ENCODE measurements around the gene EVI5L. TPM values are rescaled to one million over a fixed set of nuclear protein-coding genes. Genes with fewer than 3 reads are reported as not detected.

The EVI5L gene
- total RNA-seq, 2 experiments from 2014 or later: 5.2 TPM

DNA sequence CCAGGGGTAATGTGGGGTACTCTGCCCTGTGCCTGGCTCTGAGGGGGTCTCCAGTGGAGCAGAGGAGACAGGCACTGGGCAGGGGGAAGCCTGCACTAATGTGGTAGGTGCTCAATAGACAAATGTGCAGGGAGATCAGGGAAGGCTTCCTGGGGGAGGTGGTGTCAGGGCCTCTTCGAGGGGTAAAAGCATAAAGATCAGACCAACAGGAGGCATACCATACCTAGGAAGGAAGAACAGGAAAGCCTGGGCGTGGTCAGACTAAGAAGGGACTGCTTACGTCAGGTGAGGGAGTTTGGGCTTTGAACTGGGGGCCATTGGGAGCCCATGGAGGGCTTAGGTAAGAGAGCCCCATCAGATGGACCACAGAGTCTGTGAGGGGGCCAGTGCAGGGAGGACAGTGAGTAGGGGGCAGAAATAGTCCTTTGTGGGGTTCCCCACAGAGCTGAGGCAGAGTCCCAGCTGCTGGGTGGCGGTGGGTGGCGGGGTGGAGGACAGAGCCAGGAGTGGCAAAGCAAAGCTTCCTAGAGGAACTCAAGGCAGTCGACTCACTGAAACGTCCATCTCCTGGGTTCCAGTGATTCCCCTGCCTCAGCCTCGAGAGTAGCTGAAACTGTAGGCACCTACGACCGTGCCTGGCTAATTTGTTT is 35.4 kb downstream of the EVI5L start:
- Mint-ChIP-seq H3K4me3 (no peak overlapping the region), H3K4me1 (ENCODE audit: low read depth) (peaks cover 33% of the 10 kb centered on the region), H3K27ac (no peak overlapping the region), H3K9me3 (no peaks in the 10 kb centered on the region), H3K27me3 (ENCODE audit: low read depth) (peaks cover 26% of the 10 kb centered on the region), H3K36me3 (ENCODE audit: low read depth) (no peaks in the 10 kb centered on the region)
- DNase-seq: peak; percentile 25
- CTCF ChIA-PET: interaction anchor here (0.6 to 0.9 kb wide), 3 partner anchors 18 to 420 kb away, joined by 3 to 7 read pairs (median 6); no protein-coding TSS in a partner anchor
- intact Hi-C loops (cut with micrococcal nuclease): loop anchor here (10.0 kb wide), 1 partner anchor 139 kb away; the partner anchor contains the start of gene ELAVL1

DNA sequence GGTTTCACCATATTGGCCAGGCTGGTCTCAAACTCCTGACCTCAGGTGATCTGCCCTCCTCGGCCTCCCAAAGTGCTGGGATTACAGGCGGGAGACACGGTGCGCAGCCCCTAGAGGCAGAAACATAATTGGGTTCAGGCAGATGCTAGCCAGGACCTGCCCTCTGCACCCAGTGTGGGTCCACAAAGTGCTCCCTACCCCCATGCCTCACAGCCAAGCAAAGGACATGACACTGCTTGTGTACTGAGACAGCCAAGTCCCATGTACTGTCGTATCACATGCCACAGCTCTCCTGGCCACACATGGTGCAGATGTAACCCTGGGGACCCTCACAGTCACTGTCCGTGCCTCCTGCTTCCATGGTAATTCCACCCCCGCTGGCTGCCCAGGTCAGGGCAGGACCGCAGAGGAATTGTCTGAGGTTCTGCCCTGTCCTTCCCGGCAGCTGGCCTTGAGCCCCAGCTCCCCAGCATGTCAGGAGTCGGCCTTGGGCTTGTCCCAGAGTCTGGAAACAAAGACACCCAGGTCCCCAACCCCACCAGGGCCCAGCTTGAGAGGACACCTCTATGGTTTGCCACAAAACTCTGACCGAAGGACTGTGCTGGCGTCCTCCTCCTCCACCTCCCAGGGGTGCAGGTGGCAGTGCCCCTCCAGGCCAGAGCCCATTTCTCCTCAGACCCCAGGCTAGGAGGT is 36.5 kb downstream of the EVI5L start:
- H3K4me3 Mint-ChIP-seq: no peak overlapping the region
- peaks cover 39% of the 10 kb centered on the region for H3K4me1 Mint-ChIP-seq (ENCODE audit: low read depth)
- no peak overlapping the region for H3K27ac Mint-ChIP-seq
- H3K36me3 Mint-ChIP-seq (ENCODE audit: low read depth): no peaks in the 10 kb centered on the region
- H3K9me3 Mint-ChIP-seq: no peaks in the 10 kb centered on the region
- H3K27me3 Mint-ChIP-seq (ENCODE audit: low read depth): peaks cover 23% of the 10 kb centered on the region
- intact Hi-C loops (cut with micrococcal nuclease): loop anchor here (10.0 kb wide), 1 partner anchor 138 kb away; the partner anchor contains the start of gene ELAVL1
- DNase-seq: no peak
- CTCF ChIA-PET: interaction anchor here (0.6 kb wide), 1 partner anchor 16 kb away, joined by 7 read pairs; no protein-coding TSS in a partner anchor

DNA sequence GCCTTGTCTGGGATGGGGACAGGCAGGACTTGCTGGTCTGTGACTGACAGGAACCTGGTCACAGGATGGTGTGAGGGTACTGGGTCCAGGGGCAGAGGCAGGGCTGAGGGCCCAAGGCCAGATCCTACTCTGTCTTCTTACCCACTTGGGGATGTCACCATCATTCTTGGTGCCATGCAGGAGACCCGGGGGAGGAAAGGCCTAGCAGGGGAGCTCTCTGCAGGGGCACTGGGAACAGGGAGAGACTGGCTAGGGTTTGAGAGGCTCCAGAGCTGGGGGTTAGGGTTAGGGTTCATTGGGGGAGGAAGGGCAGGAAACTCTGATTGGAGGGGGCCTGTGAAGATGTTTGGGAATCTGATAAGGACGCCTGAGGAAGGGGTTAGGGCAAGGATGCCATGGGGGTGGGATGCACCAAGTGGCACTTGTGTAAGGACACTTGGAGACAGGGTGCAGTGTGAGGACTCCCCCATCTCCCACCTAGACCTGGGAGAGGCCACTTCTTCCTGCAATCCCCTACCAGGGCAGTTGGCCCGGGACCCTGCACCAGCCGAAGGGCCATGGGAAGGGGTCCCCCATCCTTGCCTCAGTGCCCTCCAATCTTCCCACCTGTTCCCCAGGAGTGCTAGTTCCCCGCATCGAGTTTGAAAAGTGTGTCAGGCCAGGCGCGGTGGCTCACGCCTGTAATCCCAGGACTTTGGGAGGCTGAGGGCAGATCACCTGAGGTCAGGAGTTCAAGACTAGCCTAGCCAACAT is 37.2 kb downstream of the EVI5L start:
- H3K9me3 Mint-ChIP-seq: no peaks in the 10 kb centered on the region
- peaks cover 41% of the 10 kb centered on the region for H3K4me1 Mint-ChIP-seq (ENCODE audit: low read depth)
- H3K27me3 Mint-ChIP-seq (ENCODE audit: low read depth): peaks cover 29% of the 10 kb centered on the region
- CTCF ChIA-PET: no interaction called here
- no peak overlapping the region for H3K4me3 Mint-ChIP-seq
- H3K27ac Mint-ChIP-seq: no peak overlapping the region
- no peaks in the 10 kb centered on the region for H3K36me3 Mint-ChIP-seq (ENCODE audit: low read depth)
- intact Hi-C loops (cut with micrococcal nuclease): loop anchor here (10.0 kb wide), 1 partner anchor 138 kb away; the partner anchor contains the start of gene ELAVL1
- no peak for DNase-seq

DNA sequence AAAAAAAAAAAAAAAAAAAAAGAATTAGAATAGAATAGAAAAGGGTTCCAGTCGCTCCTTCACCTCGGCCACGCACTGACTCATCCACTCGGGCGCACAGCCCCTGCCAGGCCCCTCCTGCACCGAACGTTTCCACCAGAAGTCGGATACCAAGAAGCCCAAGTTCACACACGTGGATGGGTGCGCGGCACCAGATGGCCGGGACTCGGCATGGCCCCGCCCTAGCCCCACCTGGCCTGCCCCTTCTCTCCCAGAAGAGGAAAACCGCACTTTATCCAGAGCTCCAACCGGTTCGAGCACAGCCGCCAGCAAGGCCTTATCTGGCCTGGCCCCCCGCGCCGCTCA is 38.3 kb downstream of the EVI5L start:
- Mint-ChIP-seq H3K9me3 (no peaks in the 10 kb centered on the region), H3K27ac (no peak overlapping the region), H3K27me3 (ENCODE audit: low read depth) (peaks cover 35% of the 10 kb centered on the region), H3K4me3 (peak overlapping the region; percentile 68), H3K36me3 (ENCODE audit: low read depth) (no peaks in the 10 kb centered on the region), H3K4me1 (ENCODE audit: low read depth) (peaks cover 45% of the 10 kb centered on the region)
- CTCF ChIA-PET: interaction anchor here (1.0 to 2.1 kb wide), 11 partner anchors 10 to 75 kb away, joined by 4 to 14 read pairs (median 8); partner anchors contain the start of genes MAP2K7, SNAPC2 and TIMM44
- no peak for DNase-seq
- intact Hi-C loops (cut with micrococcal nuclease): loop anchor here (2.0 to 10.0 kb wide), 2 partner anchors 35 to 137 kb away; partner anchors contain the start of genes ELAVL1 and MAP2K7

DNA sequence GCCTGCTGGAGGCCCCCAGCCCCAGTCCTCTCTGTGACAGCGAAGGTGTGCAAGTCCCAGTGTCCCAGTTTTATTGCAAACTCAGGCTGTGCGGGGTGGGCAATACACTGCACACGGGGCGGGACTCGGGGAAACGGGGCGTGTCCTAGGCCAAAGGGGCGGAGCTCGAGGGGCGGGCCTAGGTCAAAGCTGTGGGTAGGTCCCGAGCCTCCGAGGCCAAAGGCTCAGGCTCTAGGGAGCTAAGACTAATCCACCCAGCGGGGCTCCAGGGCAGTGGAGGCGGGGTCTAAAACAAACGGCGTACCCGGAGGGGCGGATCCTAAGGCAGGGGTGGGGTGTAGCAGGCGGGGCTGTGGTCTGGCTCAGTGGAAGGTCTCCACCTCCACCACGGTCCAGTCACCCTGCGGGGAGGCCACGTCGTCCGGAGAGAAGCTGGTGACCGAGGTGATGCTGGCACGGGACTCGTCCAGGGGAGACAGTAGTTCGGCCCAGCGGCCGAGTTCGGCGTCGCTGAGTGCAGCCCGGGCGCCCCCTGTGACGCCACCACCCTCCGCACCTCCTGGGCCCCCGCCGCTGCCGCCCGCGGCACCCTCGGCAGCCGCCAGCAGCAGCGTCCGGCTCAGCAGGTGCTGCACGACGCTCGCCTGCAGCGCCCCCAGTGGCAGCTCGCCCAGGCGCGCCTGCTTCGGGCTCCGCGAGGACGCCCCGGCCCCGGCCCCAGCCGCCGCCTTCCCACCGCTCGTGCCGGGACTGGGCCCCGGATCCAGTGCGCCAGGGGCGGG is 38.8 kb downstream of the EVI5L start:
- Mint-ChIP-seq H3K9me3 (no peaks in the 10 kb centered on the region), H3K4me1 (ENCODE audit: low read depth) (peaks cover 46% of the 10 kb centered on the region), H3K27me3 (ENCODE audit: low read depth) (peaks cover 35% of the 10 kb centered on the region), H3K36me3 (ENCODE audit: low read depth) (no peaks in the 10 kb centered on the region), H3K27ac (peak overlapping the region; percentile 59), H3K4me3 (peak overlapping the region; percentile 68)
- peak; percentile 82 for DNase-seq
- CTCF ChIA-PET: interaction anchor here (0.7 to 2.1 kb wide), 24 partner anchors 8 to 301 kb away, joined by 3 to 14 read pairs (median 4); partner anchors contain the start of genes MAP2K7, SNAPC2, TIMM44 and TRAPPC5
- intact Hi-C loops (cut with micrococcal nuclease): loop anchor here (1.0 to 10.0 kb wide), 3 partner anchors 34 to 136 kb away; partner anchors contain the start of genes ELAVL1 and MAP2K7

DNA sequence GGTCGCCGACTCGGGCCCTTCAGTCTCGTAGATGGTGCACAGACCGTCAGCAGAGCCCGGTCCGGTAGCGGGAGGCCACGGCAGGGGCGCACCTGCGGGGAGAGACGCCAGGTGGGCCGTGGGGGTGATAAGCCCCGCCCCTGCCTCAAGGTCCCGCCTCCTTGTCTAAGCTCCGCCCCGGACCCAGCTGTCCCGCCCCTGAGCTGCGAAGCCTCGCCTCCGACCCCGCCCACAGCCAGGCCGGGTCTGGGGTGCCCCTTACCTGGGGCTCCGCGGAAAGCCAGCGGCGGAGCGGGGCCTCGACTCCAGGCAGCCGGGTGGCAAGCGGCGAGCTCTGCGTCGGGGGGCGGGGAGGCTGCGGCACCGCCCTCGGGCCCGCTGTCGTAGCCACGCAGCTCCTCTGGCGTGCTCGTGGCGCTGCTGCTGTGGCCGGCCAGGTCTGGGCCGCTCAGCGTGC is 39.5 kb downstream of the EVI5L start:
- peak; percentile 76 for DNase-seq
- intact Hi-C loops (cut with micrococcal nuclease): loop anchor here (1.0 to 10.0 kb wide), 3 partner anchors 33 to 135 kb away; partner anchors contain the start of genes ELAVL1 and MAP2K7
- H3K36me3 Mint-ChIP-seq (ENCODE audit: low read depth): no peaks in the 10 kb centered on the region
- no peak overlapping the region for H3K27ac Mint-ChIP-seq
- peak overlapping the region; percentile 66 for H3K4me3 Mint-ChIP-seq
- CTCF ChIA-PET: interaction anchor here (0.6 to 2.1 kb wide), 24 partner anchors 8 to 301 kb away, joined by 3 to 14 read pairs (median 4); partner anchors contain the start of genes MAP2K7, SNAPC2, TIMM44 and TRAPPC5
- H3K9me3 Mint-ChIP-seq: no peaks in the 10 kb centered on the region
- peaks cover 43% of the 10 kb centered on the region for H3K4me1 Mint-ChIP-seq (ENCODE audit: low read depth)
- H3K27me3 Mint-ChIP-seq (ENCODE audit: low read depth): peaks cover 32% of the 10 kb centered on the region

DNA sequence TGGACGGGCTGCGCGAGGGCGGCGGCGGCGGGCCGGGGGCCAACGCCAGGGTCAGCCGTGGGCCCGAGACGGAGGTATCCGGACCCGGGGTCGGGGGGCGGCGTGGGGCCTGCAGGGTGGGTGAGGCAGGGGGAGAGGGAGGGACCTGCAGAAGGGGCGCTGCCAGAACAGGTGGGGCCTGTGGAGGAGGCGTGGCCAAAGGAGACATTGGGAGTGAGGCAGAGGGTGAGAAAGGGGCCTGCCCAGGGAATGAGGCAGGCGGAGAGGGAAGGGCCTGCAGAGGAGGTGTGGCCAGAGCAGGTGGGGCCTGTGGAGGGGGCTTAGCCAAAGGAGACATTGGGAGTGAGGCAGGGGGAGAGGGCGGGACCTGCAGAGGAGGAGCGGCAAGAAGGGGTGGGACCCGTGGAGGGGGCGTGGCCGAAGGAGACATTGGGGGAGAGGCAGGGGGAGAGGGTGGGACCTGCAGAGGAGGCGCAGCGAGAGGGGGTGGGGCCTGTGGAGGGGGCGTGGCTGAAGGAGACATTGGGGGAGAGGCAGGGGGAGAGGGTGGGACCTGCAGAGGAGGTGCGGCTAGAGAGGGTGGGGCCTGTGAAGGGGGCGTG is 40.0 kb downstream of the EVI5L start:
- CTCF ChIA-PET: interaction anchor here (0.6 to 2.1 kb wide), 22 partner anchors 7 to 302 kb away, joined by 3 to 14 read pairs (median 4); partner anchors contain the start of genes MAP2K7, SNAPC2, TIMM44 and TRAPPC5
- H3K27ac Mint-ChIP-seq: no peak overlapping the region
- intact Hi-C loops (cut with micrococcal nuclease): loop anchor here (1.0 to 10.0 kb wide), 3 partner anchors 33 to 135 kb away; partner anchors contain the start of genes ELAVL1 and MAP2K7
- peak; percentile 61 for DNase-seq
- no peaks in the 10 kb centered on the region for H3K36me3 Mint-ChIP-seq (ENCODE audit: low read depth)
- H3K9me3 Mint-ChIP-seq: no peaks in the 10 kb centered on the region
- peaks cover 41% of the 10 kb centered on the region for H3K4me1 Mint-ChIP-seq (ENCODE audit: low read depth)
- peaks cover 32% of the 10 kb centered on the region for H3K27me3 Mint-ChIP-seq (ENCODE audit: low read depth)
- peak overlapping the region; percentile 41 for H3K4me3 Mint-ChIP-seq

DNA sequence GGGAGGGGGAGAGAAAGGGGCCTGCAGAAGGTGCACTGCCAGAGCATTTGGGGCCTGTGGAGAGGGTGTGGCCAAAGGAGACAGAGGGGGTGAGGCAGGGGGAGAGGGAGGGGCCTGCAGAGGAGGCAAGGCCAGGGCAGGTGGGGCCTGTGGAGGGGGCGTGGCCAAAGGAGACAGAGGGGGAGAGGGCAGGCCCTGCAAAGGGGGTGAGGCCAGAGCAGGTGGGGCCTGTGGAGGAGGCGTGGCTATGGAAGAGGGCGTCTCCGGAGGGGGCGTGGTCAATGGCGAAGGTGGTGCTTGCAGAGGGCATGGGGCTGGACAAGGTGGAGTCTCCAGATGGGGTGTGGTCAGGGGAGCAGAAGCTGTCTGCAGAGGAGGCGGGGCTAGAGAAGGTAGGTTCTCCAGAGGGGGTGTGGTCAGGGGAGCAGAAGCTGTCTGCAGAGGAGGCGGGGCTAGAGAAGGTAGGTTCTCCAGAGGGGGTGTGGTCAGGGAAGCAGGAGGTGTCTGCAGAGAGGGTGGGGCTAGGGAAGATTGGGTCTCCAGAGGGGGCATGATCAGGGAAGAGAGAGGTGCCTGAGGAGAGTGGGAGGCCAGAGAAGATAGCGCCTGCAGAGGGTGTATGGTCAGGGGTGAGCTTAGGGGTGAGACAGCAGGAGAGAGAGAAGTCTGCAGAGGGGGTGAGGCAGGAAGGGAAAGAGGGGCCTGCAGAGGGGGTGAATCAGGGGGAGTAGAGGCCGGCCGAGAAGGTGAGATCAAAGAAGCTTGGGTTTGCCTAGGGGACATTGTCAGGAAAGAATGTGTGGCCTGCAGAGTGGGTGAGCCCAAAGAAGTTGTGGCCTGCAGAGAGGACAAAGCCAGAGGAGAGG is 40.8 kb downstream of the EVI5L start:
- no peak overlapping the region for H3K4me3 Mint-ChIP-seq
- peaks cover 31% of the 10 kb centered on the region for H3K27me3 Mint-ChIP-seq (ENCODE audit: low read depth)
- H3K27ac Mint-ChIP-seq: no peak overlapping the region
- CTCF ChIA-PET: no interaction called here
- intact Hi-C loops (cut with micrococcal nuclease): loop anchor here (1.0 kb wide), 1 partner anchor 9 kb away; no protein-coding TSS in a partner anchor
- H3K9me3 Mint-ChIP-seq: no peaks in the 10 kb centered on the region
- H3K4me1 Mint-ChIP-seq (ENCODE audit: low read depth): peaks cover 36% of the 10 kb centered on the region
- H3K36me3 Mint-ChIP-seq (ENCODE audit: low read depth): no peaks in the 10 kb centered on the region
- peak; percentile 71 for DNase-seq

DNA sequence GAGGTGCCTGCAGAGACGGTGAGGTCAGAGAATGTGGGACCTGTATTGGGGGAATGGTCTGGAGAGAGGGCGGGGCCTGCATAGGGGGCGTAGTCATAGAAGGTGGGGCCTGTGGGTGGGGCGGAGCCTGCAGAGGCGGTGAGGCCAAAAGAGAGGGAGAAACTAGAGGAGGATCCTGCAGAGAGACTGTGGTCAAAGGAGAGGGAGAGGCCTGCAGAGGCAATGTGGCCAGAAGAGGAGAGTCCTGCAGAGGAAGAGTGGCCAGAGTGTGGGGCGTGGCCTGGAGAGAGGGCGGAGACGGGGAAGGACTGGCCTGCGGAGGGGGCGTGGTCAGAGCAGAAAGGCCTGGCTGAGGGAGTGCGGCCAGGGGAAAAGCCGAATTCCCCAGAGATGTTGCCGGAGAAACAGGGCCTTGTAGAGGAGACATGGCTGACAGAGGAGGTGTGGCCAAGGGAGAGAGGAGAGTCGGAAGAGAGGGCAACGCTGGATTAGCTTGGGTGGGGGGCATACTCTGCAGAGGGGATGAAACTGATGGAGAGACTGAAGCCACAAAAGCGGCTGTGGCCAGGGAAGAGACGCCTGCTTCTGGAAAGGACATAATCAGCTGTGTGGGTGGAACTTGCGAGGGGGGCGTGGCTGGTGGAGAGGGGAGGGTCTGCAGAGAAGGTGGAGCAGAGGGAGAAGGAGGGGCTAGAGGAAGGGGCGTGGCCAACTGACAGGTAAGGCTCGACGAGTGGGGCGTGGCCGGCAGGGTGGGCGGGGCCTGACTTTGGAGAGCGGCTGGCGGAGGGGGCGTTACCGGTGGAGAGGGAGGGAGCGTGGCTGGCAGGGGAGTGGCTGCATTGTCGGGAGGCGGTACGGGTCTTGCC is 41.7 kb downstream of the EVI5L start:
- Mint-ChIP-seq H3K27ac (no peak overlapping the region), H3K9me3 (no peaks in the 10 kb centered on the region), H3K27me3 (ENCODE audit: low read depth) (peaks cover 31% of the 10 kb centered on the region), H3K4me3 (no peak overlapping the region), H3K36me3 (ENCODE audit: low read depth) (no peaks in the 10 kb centered on the region), H3K4me1 (ENCODE audit: low read depth) (peaks cover 36% of the 10 kb centered on the region)
- DNase-seq: peak; percentile 92
- intact Hi-C loops (cut with micrococcal nuclease): loop anchor here (1.0 kb wide), 2 partner anchors 9 to 49 kb away; partner anchors contain the start of gene SNAPC2
- CTCF ChIA-PET: interaction anchor here (1.2 kb wide), 1 partner anchor 10 kb away, joined by 4 read pairs; no protein-coding TSS in a partner anchor
